ENCODE results near the gene ENTPD3.
"Not testable (repeated sequence)": the region's sequence is repeated elsewhere in the genome, so short reads cannot be mapped to it uniquely, and the experiment has no call there.

ENTPD3 gene

DNA sequence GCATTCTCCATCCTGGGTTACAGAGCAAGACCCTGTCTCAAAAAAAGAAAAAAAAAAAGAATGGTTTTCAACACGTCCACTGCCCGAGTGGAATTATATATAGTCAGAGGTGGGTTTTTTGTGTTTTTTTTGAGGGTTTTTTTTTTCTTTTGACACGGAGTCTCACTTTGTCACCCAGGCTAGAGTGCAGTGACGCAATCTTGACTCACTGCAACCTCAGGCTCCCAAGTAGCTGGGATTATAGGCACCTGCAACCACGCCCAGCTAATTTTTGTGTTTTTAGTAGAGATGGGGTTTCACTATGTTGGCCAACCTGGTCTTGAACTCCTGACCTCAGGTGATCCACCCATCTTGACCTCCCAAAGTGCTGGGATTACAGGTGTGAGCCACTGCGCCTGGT is 73.5 kb downstream of the ENTPD3 start:
- DNase-seq (ENCODE audit: low read depth in 2 of 2), result not testable (repeated sequence)

DNA sequence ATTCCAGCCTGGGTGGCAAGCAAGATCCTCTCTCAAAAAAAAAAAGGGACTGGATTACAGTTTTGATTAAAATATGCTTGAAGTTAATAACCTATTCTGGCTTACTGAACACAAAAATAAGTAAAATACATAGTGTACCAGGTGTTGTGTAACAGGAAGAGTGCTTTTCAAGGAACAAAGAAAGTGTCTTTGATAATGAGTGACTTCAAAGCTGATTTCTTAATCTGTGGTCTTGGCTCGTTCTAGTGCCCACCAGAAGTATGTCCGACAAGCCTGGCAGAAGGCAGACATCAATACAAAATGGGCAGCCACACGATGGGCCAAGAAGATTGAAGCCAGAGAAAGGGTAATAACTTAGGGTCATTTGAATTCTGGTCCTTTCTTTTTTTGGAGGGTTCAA is 74.2 kb downstream of the ENTPD3 start:
- DNase-seq (ENCODE audit: low read depth in 2 of 2), result no peak

DNA sequence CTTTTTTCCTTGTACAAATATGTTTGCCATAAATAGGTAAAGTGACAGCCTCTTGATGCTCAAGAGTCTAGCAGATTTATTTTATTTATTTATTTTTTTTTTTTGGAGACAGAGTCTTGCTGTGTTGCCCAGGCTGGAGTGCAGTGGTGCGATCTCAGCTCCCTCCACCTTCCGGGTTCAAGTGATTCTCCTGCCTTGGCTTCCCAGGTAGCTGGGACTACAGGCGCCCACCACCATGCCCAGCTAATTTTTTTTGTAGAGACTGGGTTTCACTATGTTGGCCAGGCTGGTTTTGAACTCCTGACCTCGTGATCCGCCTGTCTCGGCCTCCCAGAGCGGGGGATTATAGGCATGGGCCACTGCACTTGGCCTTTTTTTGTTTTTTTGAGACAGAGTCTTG is 75.9 kb downstream of the ENTPD3 start:
- DNase-seq (ENCODE audit: low read depth in 2 of 2), result not testable (repeated sequence)

DNA sequence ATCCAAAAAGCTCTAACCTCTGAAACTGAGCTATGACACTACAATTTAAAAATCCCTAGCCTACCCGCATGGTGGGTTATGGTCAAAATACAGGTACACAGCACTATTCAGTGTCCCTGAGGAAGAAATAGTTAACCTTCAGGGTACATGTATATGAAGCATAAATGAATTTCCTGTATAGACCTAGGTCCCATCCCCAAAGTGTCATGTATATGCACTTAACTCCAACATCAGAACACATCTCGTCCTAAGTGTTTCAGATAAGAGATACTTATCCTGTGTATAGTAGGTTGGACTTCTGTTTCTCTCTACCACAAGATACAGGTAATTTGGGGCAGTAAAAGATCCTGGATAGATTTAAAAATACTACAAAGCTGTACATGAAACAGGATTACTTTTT is 76.6 kb downstream of the ENTPD3 start:
- DNase-seq (ENCODE audit: low read depth in 2 of 2), result no peak

DNA sequence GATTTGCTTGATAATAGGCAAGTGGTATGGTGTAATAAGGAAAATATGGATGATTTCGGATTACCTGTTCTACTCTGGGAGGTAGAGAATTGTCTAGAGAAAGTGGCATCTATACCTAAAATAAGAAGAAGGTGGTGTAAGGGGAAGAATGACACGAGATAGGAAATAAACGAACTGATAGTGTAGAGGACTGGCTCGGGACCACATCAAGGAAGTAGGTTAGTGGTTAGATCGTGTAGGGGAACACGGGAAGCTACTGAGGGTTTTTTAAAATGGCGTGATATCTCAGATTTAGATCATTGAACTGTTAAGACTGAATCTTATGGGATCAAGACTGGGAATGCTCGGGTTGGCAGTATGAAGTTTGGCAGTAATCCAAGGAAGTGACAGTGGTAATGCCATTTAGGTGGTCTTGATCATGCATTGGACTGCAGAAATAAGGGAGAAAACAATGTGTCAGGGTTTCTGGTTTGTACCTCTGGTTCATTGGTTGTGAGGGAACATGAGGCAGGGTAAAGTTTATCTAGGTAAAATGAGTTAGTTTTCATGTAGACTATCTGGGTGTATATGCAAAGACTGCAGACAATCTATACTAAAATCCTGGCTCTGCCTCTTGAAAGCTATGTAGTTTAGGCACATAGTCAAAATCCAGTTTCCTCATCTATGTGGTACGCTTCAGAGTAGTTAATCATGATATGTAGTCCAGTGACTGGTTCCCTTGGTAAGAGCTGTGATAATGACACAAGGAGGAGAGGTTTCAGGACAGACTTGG is 77.5 kb downstream of the ENTPD3 start:
- DNase-seq (ENCODE audit: low read depth in 2 of 2), result no peak

DNA sequence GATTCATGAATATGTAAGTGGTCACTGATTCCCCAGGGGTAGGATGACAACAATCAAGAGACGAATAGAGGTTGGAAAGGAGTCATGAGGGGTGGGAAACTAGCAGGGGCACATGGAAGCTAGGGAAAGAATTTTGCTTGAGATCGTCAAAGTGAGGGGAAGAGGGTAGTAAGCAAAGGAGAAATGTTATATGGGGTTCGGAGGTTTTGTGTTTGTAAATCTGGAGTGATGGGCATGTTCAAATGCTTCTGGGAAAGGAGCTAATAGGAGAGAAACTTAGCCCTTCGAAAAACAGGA is 78.1 kb downstream of the ENTPD3 start:
- DNase-seq (ENCODE audit: low read depth in 2 of 2), result no peak

DNA sequence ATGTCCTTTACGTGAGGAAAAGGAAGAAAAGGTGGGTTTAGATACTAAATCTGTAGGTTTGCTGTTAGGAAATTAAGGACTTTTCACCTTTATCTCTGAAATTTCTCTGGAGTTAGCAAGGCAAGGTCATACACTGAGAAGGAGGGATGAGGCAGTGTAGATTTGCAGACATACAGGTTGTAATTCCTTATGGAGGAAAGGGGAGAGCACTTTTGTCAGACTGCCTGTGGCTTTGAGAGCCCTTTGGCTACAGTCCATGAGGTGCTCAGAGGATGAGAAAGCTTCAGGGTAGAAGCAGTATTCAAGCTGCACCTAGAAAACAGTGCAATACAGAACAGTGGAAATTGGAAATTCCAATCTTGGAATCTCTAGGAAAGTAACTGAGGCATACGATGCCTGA is 78.5 kb downstream of the ENTPD3 start:
- DNase-seq (ENCODE audit: low read depth in 2 of 2), result no peak

DNA sequence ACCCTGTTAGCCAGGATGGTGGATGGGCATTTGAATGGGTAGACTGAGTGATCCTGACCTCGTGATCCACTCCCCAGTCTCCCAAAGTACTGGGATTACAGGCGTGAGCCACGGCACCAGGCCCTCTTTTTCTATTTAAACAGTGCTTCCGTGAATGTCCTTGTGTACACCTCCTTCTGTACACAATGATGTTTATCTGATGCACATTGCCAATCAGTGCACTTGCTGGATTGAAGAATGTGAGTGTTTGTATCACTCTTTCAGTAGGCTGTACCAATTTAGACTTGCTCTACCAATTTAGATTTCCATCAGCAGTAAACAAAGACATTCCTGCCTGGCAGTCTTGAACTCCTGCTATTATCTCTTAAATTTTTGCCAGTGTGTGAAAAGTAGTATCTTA is 81.0 kb downstream of the ENTPD3 start:
- no peak for DNase-seq (ENCODE audit: low read depth in 2 of 2)

DNA sequence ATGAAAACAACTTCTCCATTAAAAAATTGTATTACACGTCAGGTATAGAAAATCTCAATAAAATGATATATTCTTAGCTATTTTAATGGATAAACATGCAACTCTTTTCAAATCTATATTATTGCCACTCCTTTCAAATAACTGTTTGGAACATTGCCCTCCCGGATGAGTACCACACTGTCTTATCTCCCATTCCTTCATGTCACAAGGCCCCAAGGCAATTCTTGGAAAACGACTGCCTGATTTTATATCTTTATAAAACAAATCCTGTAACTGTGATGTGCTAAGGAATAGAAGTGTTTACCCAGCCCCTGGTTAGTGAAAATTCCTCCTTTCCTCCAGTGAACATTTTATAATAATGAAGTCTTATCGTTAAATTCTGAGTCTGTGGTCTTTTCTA is 83.7 kb downstream of the ENTPD3 start:
- no peak for DNase-seq (ENCODE audit: low read depth in 2 of 2)

DNA sequence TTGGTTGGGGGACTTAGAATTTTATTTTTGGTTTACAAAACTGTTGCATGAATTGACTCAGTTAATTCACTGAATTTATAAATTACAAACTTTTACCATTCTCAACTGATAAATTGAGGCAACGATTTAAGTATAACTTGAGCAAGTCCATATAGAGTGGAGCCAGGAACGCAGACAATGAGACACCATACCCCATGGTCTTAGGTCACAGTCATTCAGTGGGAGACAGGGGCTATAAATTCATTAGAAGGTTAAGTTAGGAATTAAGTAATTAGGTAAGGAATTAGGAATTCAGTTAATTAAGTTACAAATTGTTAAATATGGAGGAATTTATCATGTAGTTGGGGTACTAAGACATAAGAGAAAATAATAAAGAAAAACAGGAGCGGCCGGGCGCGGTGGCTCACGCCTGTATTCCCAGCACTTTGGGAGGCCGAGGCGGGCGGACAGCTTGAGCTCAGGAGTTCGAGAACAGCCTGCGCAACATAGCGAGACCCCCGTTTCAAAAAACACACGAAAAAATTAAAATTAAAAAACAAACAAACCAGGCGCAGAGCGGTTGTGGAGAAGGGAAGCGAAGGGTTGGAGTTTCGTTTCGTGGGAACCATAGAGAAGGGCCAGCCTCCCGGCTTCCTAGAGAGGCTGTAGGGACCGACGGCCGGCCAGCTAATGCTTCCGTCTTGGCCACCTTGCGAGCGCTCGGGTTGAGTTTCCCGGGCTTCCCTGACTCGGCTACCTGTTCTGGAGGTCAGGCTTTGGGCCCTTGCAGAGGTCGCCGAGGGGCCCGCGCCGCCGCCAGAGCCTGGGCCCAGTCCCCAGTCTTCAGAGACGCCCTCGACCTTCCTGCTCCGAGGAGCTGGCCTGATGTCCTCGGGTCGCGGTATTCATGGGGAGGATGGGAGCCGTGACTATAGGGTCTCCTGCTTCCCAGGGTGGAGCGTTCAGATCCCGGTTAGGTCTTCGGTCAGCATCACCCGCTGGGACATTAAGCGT is 89.8 kb downstream of the ENTPD3 start, which contains the start of gene ZNF619:
Gene ZNF619 (plus strand): TSS at position 645 of the 993 bp plus-strand sequence. CDS start 858 bp downstream, outside the sequence.
- peak; percentile 34 to 44 for DNase-seq (ENCODE audit: low read depth in 2 of 2)

DNA sequence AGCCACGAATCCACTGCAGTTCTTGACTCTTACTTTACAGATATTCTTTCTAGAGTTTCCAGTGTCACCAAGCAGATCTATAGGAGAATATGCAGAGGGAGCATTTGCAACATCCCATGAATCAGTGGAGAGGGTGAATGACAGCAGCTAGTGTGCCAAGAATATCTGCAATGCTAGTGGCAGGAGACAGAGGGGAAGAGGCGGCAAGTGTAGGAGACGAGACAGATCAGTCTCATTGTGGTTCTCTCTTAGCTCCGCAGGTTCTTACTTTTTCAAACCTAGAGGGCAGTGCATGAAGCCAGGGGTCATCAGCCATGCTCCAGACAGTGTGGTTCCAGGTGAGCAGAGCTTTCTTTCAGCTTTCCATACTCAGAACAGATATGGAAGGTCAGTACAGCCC is 90.7 kb downstream of the ENTPD3 start:
- no peak for DNase-seq (ENCODE audit: low read depth in 2 of 2)
